Spleen (tissue), 7 donors: ENCODE data around the gene VAV2.

Experiments used
- CTCF ChIP-seq, 11 experiments: fragments of 200-600 bp in 7 of 11; fragments of 450-650 bp in 4 of 11; sonication (generic) in 4 of 11; IDR thresholded peaks in 8 of 11; conservative IDR thresholded peaks in 3 of 11; 1 replicate in 7 of 11; 2 replicates in 4 of 11; pipeline versions ENCODE4 v1.4.0 to v1.8.0; 2016 to 2021; ENCODE audit warnings: antibody characterized with exemption in 11 of 11, inconsistent platforms in 4 of 11, mild to moderate bottlenecking in 1 of 11
- POLR2AphosphoS5 ChIP-seq, 3 donors: sonication (generic); formaldehyde crosslinking; IDR thresholded peaks; one replicate each; pipeline ENCODE4 v1.5.1; 2017; ENCODE audit warnings: antibody characterized with exemption in 3 of 3
- donor health status: DM: no; HTN: no; CAD: no; lungs with moderate emphysema.
- donor health status: DM: no; HTN: no; CAD: no.
- donor health status: DM: no; HTN: no; CAD: no.

DNA sequence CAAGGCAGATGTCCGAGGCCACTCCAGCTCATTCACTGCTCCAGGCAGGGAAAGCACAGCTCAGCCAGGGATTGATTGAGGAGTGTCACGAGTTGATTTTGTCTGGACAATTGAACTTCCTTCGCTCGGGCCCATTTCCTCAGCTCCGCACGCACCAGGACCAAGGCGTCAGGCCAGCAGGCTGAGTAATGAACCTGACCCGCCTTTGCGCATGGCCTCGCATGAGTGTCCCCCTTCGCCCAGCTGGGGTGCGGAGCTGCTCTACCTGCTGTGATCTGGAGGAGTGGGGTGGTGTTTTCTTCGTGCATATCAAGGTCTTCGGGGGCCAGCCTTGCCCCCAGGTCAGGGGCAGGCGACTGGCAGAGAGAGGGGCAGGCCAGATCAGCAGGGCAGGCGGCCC lies 44.0 kb downstream of the VAV2 start:
- no peak for TF ChIP-seq POLR2AphosphoS5 (IDR thresholded peaks at IDR 0.05)
- no peak for TF ChIP-seq CTCF (IDR thresholded peaks at IDR 0.05 in 8 of 11, conservative IDR thresholded peaks at IDR 0.05 in 3 of 11)
